ENCODE measurements around the gene CREB3. TPM values are rescaled to one million over a fixed set of nuclear protein-coding genes. Genes with fewer than 3 reads are reported as not detected.
A peak's percentile ranks its signal among the peaks of the same experiment; 100 is the strongest.

CREB3 gene
- total and polyA plus RNA-seq, 9 of the 15 experiments (the other 6 are each of a cell fraction or from before 2014, with no cell fraction given) = 5.7 to 18.3 (median 14.9) TPM

DNA sequence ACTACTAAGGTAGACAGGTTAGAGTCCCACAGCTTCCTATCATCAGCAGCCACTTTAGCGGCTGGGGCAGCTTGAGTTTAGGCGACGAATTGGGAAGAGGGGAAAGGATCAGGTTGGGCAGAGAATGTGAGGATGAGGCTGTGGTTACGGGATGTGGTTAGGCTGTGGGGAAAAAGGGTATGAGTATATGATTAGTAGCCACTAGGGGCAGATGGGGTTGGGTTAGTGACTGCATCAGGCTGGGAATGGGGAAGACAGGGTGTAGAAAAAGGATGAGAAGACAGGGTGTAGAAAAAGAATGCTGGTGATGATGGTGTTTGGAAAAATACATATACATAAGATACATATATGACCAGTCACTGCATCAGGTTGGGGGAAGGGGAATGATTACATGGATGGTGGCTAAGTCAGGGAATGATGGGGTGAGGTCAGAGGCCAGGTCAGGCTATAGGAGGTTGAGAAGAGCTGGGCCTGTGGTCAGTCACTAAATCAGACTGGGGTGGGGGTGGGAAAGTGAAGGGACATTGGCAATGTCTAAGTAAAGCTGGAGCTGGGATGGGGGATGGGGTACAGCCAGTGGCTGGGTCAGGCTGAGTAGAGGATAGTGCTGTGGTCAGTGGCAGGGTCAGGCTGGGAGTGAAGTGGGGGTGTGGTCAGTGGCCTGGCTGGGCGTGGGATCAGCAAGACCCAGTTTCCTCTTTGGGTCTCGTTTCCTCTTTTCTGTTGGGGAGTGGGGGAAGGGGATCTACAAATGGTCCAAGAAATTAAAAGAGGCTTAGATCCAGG, 2.6 kb upstream of the CREB3 start (continued):
- TF ChIP-seq, protein P1, sequence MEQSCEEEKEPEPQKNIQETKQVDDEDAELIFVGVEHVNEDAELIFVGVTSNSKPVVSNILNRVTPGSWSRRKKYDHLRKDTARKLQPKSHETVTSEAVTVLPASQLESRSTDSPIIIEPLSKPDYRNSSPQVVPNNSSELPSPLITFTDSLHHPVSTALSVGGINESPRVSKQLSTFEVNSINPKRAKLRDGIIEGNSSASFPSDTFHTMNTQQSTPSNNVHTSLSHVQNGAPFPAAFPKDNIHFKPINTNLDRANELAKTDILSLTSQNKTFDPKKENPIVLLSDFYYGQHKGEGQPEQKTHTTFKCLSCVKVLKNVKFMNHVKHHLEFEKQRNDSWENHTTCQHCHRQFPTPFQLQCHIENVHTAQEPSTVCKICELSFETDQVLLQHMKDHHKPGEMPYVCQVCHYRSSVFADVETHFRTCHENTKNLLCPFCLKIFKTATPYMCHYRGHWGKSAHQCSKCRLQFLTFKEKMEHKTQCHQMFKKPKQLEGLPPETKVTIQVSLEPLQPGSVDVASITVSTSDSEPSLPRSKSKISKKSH (CRISPR knock-in tag; IDR thresholded peaks at IDR 0.05) = no peak
- TF ChIP-seq ZBTB7A (IDR thresholded peaks at IDR 0.05; ENCODE audit: borderline replicate concordance, control insufficient read depth, low read depth, low read length) (peak; percentile 38; the same call in 1 of the 2 replicates), NR4A1 (CRISPR knock-in tag; IDR thresholded peaks at IDR 0.05) (no peak), NR4A1 (tag; IDR thresholded peaks at IDR 0.05) (no peak), SPI1 (IDR thresholded peaks at IDR 0.05; ENCODE audit: borderline replicate concordance, low read depth, low read length) (peak; percentile 91), MEF2A (IDR thresholded peaks at IDR 0.05; ENCODE audit: control insufficient read depth, low read depth, low read length) (no peak), CBFB (CRISPR knock-in tag; IDR thresholded peaks at IDR 0.05) (0 out of 2 replicates have a peak, but pooled peaks have one; percentile 30), CREM (IDR thresholded peaks at IDR 0.05; ENCODE audit: low read depth) (peak; percentile 54), MAFG (tag; conservative IDR thresholded peaks at IDR 0.05) (0 out of 2 replicates have a peak, but pooled peaks have one; percentile 6), THRAP3 (IDR thresholded peaks at IDR 0.05; ENCODE audit: borderline replicate concordance) (0 out of 2 replicates have a peak, but pooled peaks have one; percentile 67), RNF2 (IDR thresholded peaks at IDR 0.05) (peak; percentile 42; the same call in 1 of the 2 replicates), HMBOX1 (IDR thresholded peaks at IDR 0.05) (peak; percentile 84), NR2C2 (CRISPR knock-in tag; IDR thresholded peaks at IDR 0.05) (no peak; the same call in 1 of the 2 replicates), NR2C2 (tag; IDR thresholded peaks at IDR 0.05) (peak; percentile 80), ZNF124 (CRISPR knock-in tag; IDR thresholded peaks at IDR 0.05) (no peak)
- TF ChIP-seq, protein P2, sequence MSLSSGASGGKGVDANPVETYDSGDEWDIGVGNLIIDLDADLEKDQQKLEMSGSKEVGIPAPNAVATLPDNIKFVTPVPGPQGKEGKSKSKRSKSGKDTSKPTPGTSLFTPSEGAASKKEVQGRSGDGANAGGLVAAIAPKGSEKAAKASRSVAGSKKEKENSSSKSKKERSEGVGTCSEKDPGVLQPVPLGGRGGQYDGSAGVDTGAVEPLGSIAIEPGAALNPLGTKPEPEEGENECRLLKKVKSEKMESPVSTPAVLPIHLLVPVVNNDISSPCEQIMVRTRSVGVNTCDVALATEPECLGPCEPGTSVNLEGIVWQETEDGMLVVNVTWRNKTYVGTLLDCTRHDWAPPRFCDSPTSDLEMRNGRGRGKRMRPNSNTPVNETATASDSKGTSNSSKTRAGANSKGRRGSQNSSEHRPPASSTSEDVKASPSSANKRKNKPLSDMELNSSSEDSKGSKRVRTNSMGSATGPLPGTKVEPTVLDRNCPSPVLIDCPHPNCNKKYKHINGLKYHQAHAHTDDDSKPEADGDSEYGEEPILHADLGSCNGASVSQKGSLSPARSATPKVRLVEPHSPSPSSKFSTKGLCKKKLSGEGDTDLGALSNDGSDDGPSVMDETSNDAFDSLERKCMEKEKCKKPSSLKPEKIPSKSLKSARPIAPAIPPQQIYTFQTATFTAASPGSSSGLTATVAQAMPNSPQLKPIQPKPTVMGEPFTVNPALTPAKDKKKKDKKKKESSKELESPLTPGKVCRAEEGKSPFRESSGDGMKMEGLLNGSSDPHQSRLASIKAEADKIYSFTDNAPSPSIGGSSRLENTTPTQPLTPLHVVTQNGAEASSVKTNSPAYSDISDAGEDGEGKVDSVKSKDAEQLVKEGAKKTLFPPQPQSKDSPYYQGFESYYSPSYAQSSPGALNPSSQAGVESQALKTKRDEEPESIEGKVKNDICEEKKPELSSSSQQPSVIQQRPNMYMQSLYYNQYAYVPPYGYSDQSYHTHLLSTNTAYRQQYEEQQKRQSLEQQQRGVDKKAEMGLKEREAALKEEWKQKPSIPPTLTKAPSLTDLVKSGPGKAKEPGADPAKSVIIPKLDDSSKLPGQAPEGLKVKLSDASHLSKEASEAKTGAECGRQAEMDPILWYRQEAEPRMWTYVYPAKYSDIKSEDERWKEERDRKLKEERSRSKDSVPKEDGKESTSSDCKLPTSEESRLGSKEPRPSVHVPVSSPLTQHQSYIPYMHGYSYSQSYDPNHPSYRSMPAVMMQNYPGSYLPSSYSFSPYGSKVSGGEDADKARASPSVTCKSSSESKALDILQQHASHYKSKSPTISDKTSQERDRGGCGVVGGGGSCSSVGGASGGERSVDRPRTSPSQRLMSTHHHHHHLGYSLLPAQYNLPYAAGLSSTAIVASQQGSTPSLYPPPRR (CRISPR knock-in tag; IDR thresholded peaks at IDR 0.05; ENCODE audit: borderline replicate concordance) = no peak
- TF ChIP-seq, protein P3, sequence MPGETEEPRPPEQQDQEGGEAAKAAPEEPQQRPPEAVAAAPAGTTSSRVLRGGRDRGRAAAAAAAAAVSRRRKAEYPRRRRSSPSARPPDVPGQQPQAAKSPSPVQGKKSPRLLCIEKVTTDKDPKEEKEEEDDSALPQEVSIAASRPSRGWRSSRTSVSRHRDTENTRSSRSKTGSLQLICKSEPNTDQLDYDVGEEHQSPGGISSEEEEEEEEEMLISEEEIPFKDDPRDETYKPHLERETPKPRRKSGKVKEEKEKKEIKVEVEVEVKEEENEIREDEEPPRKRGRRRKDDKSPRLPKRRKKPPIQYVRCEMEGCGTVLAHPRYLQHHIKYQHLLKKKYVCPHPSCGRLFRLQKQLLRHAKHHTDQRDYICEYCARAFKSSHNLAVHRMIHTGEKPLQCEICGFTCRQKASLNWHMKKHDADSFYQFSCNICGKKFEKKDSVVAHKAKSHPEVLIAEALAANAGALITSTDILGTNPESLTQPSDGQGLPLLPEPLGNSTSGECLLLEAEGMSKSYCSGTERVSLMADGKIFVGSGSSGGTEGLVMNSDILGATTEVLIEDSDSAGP (CRISPR knock-in tag; IDR thresholded peaks at IDR 0.05) = no peak
